HG02678 (cell line): ENCODE data around the gene SH2D3C.

Experiments
- ATAC-seq: cut with Tn5 transposase; IDR thresholded peaks from one replicate; pipeline ENCODE4 v1.9.1; 2021; ENCODE audit warnings: mild to moderate bottlenecking, moderate library complexity; ENCODE audit not compliant: unreplicated experiment

The SH2D3C gene

DNA sequence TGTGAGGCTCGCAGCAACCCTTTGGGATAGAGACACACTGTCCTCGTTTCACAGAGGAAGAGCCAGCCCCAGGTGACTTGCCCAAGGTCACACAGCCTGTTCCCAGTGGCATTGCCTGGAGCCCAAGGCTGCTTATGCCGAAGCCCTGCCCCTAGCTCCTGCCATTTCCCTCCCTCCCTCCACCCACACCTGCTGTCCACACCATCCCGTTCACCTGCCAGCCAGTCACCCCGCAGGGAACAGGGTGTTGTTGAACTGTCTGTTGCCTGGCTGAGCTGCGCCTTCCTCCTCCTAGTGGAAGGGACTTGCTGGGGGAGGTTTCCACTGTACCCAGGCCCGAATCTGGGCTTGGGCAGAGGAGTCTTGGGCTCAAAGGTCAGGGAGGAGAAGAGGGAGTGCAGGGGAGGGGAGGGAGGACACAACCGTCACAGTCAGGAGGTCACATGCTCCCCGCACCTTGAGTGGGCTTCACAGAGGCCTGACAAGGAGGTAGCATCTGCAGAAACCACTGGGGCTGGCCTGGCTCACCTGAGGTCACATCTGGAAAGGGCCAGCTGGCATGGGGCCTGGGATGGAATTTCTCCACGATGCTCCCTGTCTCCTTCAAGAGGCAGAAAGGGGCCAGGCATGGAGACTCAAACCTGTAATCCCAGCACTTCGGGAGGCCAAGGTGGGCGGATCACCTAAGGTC, 56.3 kb downstream of the SH2D3C start:
- ATAC-seq, result no peak

DNA sequence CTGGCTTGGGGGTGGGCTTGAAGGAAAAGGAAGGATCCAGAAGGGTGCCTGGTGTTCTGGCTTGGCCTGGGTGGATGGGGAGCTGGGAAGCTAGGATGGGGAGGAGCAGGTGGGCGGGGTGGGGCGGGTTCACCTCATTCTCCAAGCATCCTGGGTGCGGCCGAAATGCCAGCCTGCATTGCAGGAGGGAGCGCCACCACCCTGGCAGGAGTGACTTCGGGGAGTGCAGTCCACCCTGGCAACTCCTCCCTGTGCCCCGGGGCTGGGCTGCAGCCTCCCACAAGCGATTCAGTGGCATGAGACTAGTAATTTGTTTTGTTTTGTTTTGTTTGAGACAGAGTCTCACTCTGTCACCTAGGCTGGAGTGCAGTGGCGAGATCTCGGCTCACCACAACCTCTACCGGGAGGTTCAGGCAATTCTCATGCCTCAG, 57.1 kb downstream of the SH2D3C start:
- ATAC-seq, result no peak

DNA sequence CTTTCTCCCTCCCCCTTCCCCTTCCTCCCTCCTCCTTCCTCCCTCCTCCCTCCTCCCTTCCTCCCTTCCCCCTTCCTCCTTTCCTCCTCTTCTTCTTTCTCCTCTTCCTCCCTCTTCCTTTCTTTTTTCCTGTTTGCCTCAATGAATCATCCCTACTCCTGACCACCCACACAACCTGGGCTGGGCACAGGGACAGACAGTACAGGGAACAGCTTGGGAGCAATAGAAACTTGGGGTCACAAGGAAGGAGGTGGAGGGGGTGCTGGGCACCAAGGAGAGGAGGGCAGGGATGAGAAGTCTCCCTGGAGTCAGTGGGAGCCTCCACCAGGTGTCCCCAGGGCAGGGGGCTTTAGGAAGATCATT, 57.6 kb downstream of the SH2D3C start:
- ATAC-seq, result no peak

DNA sequence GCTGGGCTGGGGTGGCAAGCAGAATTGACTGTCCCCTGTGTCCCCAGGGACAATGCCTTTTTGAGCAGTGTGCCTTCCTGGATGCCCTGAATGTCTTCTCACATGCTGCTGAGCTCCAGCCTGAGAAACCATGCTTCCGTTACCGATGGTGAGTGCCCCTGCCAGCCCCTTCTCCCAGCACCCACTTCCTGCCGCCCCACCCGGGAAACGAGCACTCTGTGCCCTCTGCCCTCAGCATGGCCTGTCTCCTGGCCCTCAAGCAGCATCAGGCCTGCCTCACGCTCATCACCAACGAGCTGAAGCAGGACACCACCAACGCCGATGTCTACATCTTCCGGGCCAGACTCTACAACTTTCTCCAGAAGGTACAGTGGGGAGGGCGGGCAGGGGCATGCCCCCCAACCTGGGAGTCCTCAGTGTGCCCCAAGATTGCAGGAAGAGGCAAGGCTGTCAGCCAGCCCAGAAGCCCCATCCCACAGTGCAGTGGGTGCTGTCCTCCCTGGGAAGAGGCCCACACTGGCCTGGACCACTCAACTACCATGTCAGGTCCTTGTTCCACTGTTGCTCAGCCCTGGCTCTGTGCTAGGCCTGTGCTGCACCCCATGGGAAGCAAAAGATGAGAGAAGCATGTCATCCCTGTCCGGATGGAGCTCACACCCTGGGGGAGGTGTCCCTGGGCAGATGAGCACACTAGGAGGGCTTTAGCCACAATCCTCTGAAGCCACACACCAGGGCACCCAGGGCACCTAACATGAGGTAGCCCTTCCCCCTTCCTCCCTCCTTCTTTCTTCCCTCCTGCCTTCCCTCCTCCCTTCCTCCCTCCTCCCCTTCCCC, 58.2 kb downstream of the SH2D3C start:
- ATAC-seq, result no peak

DNA sequence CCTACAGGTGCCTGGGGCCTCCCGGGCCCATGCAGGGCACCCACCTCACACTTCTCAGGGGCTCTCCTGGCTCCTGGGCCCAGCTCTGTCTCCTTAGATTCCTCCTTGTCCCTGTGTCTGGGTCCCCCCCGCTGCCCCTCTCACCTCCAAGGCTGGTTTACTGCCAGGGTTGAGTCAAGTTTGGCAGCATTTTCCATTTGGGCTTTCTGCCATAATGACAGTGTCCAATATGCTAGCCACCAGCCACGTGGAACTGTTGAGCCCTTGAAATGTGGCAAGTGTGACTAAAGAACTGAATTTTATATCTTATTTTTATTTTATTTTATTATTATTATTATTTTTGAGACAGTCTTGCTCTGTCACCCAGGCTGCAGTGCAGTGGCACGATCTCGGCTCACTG, 60.7 kb downstream of the SH2D3C start:
- no peak for ATAC-seq

- no peak for ATAC-seq
These were observed 62.1 kb downstream of the SH2D3C start for GRCh38 chr9:127716412-127716811.

DNA sequence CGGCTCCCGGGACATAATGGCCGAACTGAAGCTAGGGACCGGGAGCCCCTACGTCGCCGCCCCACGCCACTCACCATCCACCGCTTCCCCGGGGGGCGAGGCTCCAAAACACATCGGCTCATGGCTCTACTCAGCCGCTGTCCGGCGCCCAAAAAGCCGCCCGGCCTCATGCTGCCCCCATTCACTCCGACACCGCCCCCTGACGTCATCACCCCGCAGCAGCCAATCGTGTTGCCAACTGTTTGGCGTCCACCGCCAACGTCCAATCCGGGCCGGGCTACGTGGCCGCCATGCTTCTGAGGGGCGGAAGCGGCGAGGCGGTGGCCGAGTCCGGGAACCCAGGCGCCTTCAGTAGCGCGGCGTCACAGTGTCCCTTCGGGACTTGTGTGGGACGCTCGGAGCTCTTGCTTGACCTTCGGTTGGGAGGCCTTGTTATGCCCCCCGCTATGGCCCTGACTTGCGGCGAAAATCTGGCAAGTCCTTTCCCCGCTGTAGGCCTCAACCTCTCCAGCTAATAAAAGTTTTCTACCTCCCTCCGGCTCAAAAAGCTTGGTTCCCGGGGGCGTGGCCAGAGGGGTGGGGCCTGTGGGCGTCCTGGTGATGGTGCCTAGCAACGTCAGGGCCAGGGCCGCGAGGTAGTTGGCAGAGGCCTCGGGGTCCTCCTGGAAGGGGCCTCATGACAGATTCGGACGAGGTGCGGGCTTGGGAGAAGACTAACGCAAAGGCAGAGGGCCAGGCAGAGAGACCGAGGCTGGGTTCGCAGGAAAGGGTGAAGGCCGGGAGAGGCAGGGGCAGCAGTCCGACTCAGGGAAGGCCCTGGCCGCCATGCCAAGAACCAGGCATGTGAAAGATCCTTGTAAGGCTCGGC, 62.8 kb downstream of the SH2D3C start, which contains the start of the genes PTRH1 and TTC16:
Gene PTRH1, minus strand, starts transcription at position 194 of the 868 bp plus-strand sequence. Its CDS starts 24 bp downstream, at position 170.
Gene TTC16, plus strand, starts transcription at position 610 of the 868 bp plus-strand sequence. Its CDS starts 67 bp downstream, at position 677.
- peak; percentile 95 for ATAC-seq

- ATAC-seq, result peak; percentile 6
These were observed 63.5 kb downstream of the SH2D3C start for GRCh38 chr9:127714951-127715469.

DNA sequence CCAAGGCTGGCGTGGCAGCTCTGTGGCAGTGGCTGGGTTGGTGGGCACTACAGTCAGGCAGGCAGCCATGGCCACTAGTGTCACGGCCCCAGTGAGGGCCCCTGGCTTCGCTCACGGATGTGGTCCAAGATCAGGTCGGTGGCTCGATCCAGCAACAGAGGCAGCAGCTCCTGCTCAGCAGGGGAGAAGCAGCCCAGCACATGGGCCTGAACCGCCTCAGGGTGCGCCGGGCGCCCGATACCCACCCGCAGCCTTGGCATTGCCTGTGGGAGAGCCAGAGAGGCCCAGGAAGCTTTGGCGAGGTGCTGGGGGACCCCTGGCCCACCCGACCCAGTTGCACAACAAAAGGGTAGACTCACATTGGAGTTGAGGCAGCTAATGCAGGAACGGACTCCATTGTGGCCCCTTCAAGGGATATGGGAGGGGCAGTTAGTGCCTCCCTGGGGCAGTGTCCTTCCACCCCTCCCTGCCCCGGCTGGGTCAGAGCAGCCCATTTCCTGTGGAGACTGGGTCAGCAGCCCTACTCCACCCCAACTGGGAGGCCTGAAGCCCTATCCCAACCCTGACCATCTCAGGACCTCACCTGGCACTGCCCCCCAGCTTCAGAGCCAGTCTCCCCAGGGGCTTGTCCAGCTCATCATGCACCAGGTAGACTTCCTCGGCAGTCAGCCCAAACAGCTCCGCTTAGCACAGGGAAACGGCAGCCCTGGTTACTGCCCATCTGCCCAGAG, 64.3 kb downstream of the SH2D3C start:
- no peak for ATAC-seq

GRCh38 chr9:127712867-127713266, 65.6 kb downstream of the SH2D3C start:
- no peak for ATAC-seq

- ATAC-seq, result no peak
These were observed 66.1 kb downstream of the SH2D3C start for GRCh38 chr9:127712371-127712770.

GRCh38 chr9:127711831-127712274, 66.6 kb downstream of the SH2D3C start:
- no peak for ATAC-seq

DNA sequence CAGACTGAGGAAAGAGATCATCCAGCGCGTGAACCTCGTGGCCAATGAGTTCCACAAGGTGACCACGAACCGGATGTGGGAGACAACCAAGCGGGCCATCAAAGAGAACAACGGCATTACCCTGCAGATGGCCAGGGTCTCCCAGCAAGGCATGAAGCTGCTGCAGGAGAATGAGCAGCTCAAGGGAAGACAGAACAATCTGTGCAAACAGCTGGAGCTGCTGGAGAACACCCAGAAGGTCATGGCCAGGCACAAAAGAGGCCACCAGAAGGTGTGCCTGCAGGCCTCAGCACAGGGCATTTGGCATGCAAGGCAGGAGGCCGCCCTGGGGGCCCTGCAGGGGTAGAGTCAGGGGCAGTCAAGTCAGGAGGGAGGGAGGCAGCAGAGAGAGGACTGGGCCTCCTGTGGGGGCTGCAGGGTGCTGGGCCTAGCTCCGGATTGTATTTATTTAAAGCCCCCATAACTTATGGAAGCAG, 67.2 kb downstream of the SH2D3C start:
- no peak for ATAC-seq

GRCh38 chr9:127710204-127710783, 68.2 kb downstream of the SH2D3C start:
- no peak for ATAC-seq

DNA sequence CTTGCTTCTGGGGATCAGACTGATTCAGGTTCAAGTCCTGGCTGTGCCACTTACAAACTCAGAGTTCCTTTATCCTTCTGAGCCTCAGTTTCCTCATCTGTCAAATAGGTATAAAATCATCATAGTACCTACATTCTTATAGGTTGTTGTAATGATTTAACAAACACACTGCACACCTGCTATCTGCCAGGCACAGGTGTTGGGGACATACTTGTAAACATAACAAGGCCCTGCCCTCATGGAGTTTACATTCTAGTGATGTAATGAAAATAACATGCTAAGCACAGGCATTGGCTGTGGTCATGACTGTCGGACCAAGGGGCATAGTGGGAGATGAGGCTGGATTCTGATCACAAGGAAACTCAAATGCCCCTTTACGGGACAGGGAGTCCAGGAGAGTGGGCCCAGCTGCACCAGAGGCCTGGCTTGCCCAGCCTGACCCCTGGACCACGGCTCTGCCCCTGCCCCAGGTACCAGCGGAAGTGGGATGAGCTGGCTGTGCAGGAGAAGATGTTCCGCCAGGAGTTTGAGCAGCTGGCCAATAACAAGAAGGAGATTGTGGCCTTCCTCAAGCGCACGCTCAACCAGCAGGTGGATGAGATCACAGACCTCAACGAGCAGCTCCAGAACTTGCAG, 69.4 kb downstream of the SH2D3C start:
- no peak for ATAC-seq

- ATAC-seq, result no peak
These were observed 70.7 kb downstream of the SH2D3C start for GRCh38 chr9:127707766-127708165.

GRCh38 chr9:127706836-127707241, 71.6 kb downstream of the SH2D3C start, which contains the start of gene CFAP157:
Gene CFAP157, plus strand, starts transcription at chr9:127706988. Its CDS starts 44 bp downstream, at chr9:127707032.
- ATAC-seq, result no peak

DNA sequence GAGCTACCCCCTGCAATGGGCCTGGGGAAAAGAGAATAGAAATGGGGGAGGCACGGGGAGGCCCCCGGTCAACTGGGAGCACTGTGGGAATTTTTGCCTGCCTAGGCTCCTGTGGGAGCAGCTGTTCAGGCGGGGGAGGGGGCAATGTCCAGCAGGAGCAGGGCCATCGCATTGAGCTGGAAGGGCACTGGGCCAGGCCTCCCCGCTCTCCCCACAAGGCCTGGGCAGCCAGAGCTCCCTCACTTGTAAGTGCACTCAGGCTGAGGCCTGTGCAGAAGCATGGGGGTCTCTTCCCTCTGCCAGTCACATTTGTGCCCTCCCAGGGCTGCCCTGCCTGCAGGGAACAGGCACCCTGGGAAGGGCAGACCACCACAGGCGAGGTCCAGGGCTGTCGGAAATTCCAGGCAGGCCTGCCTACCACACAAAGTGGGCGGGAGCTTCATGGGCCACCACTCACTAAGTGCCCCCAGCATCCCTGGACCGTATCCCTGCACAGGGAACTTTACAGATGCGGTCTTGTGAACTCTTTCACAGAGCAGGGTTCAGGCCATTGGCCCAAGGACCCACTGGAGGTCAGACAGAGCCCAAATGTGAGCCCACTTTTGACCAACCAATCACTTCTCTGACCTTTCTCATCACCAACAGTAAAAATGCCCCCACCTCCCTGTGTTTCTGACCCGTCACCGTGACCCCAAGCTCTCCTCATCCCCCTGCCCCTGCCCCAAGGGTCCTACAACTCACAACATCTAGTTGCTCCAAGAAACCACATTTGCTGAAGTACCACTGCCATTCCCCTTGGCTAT, 72.7 kb downstream of the SH2D3C start:
- no peak for ATAC-seq
